ENCODE results near the gene MYO7B.

DNA sequence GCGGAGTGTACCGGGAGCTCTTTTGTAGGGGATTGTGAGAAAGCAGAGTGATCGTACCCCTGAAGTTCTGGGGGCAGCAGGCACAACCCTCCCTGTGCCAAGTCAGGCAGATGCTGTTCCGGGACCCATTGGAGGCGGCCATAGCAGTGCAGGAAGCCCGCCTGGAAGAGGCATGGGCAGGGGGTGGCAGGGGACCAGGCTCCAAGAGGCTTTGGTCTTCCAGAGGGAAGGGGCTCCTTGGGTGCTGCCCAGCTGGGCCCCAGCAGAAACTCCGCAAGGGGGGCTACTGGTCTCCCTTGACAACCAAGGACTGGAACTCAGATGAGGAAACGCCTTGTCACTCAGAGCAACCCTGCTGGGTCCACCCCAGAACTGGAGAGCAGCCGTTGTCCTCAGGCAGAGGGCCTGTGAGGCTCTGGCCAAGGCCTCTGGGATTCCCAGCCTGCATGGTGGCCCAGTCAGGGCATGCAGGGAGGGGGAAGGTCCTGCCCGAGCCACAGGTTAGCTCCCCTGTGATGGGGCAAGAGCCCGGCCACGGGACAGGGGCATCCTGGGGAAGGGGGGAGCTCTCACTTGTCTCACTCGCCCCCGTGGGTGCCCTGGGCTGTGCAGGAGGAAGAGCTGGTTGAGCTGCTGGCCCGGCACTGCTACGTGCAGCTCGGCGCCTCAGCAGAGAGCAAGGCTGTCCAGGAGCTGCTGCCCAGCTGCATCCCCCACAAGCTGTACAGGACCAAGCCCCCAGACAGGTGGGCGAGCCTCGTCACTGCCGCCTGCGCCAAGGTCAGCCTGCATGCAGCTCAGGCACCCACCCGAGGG is 89.5 kb downstream of the MYO7B start:
- TF ChIP-seq, protein P1, sequence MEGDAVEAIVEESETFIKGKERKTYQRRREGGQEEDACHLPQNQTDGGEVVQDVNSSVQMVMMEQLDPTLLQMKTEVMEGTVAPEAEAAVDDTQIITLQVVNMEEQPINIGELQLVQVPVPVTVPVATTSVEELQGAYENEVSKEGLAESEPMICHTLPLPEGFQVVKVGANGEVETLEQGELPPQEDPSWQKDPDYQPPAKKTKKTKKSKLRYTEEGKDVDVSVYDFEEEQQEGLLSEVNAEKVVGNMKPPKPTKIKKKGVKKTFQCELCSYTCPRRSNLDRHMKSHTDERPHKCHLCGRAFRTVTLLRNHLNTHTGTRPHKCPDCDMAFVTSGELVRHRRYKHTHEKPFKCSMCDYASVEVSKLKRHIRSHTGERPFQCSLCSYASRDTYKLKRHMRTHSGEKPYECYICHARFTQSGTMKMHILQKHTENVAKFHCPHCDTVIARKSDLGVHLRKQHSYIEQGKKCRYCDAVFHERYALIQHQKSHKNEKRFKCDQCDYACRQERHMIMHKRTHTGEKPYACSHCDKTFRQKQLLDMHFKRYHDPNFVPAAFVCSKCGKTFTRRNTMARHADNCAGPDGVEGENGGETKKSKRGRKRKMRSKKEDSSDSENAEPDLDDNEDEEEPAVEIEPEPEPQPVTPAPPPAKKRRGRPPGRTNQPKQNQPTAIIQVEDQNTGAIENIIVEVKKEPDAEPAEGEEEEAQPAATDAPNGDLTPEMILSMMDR (IDR thresholded peaks at IDR 0.05) = no peak
- no peak for TF ChIP-seq POLR2AphosphoS5 (IDR thresholded peaks at IDR 0.05)

Measured in gastroesophageal sphincter (tissue), 3 donors.